ENCODE measurements around the gene NR3C2. TPM values are rescaled to one million over a fixed set of nuclear protein-coding genes. Genes with fewer than 3 reads are reported as not detected.

Gene NR3C2
- total RNA-seq, 1 donor from 2014 or later, result 0.54 TPM

GRCh38 chr4:148061141-148061481 is 381.1 kb downstream of the NR3C2 start:
- Mint-ChIP-seq H3K9me3 (ENCODE audit: unreplicated experiment) (no peaks in the 10 kb centered on the region), H3K4me3 (ENCODE audit: unreplicated experiment) (no peak overlapping the region), H3K27ac (ENCODE audit: unreplicated experiment) (no peak overlapping the region), H3K27me3 (ENCODE audit: unreplicated experiment) (peaks cover 5% of the 10 kb centered on the region), H3K4me1 (ENCODE audit: unreplicated experiment) (peaks cover 17% of the 10 kb centered on the region), H3K36me3 (ENCODE audit: low read depth, unreplicated experiment) (no peaks in the 10 kb centered on the region)
- no peak for DNase-seq (ENCODE audit: low spot score)
- TF ChIP-seq CTCF (IDR thresholded peaks at IDR 0.05; ENCODE audit: unreplicated experiment), result no peak

- Mint-ChIP-seq H3K27me3 (ENCODE audit: unreplicated experiment) (peaks cover 5% of the 10 kb centered on the region), H3K36me3 (ENCODE audit: low read depth, unreplicated experiment) (no peaks in the 10 kb centered on the region), H3K4me3 (ENCODE audit: unreplicated experiment) (no peak overlapping the region), H3K9me3 (ENCODE audit: unreplicated experiment) (no peaks in the 10 kb centered on the region), H3K4me1 (ENCODE audit: unreplicated experiment) (peaks cover 17% of the 10 kb centered on the region), H3K27ac (ENCODE audit: unreplicated experiment) (no peak overlapping the region)
- no peak for TF ChIP-seq CTCF (IDR thresholded peaks at IDR 0.05; ENCODE audit: unreplicated experiment)
- no peak for DNase-seq (ENCODE audit: low spot score)
Observed at GRCh38 chr4:148060264-148061140, 381.7 kb downstream of the NR3C2 start.

GRCh38 chr4:148059617-148060180 is 382.5 kb downstream of the NR3C2 start:
- Mint-ChIP-seq H3K36me3 (ENCODE audit: low read depth, unreplicated experiment) (no peaks in the 10 kb centered on the region), H3K27me3 (ENCODE audit: unreplicated experiment) (peaks cover 5% of the 10 kb centered on the region), H3K9me3 (ENCODE audit: unreplicated experiment) (no peaks in the 10 kb centered on the region), H3K4me3 (ENCODE audit: unreplicated experiment) (no peak overlapping the region), H3K27ac (ENCODE audit: unreplicated experiment) (no peak overlapping the region), H3K4me1 (ENCODE audit: unreplicated experiment) (peaks cover 17% of the 10 kb centered on the region)
- no peak for TF ChIP-seq CTCF (IDR thresholded peaks at IDR 0.05; ENCODE audit: unreplicated experiment)
- DNase-seq (ENCODE audit: low spot score), result no peak

- Mint-ChIP-seq H3K4me1 (ENCODE audit: unreplicated experiment) (peaks cover 17% of the 10 kb centered on the region), H3K27ac (ENCODE audit: unreplicated experiment) (no peak overlapping the region), H3K4me3 (ENCODE audit: unreplicated experiment) (no peak overlapping the region), H3K27me3 (ENCODE audit: unreplicated experiment) (peaks cover 3% of the 10 kb centered on the region), H3K36me3 (ENCODE audit: low read depth, unreplicated experiment) (no peaks in the 10 kb centered on the region), H3K9me3 (ENCODE audit: unreplicated experiment) (no peaks in the 10 kb centered on the region)
- no peak for DNase-seq (ENCODE audit: low spot score)
- no peak for TF ChIP-seq CTCF (IDR thresholded peaks at IDR 0.05; ENCODE audit: unreplicated experiment)
Observed at GRCh38 chr4:148057984-148058859, 384.0 kb downstream of the NR3C2 start.
